HG03521 (cell line): ENCODE measurements around the gene NRTN.
"Not testable (repeated sequence)": the region's sequence is repeated elsewhere in the genome, so short reads cannot be mapped to it uniquely, and the experiment has no call there.

Experiments
- ATAC-seq: cut with Tn5 transposase; IDR thresholded peaks from one replicate; pipeline ENCODE4 v1.9.1; 2021; ENCODE audit warnings: mild to moderate bottlenecking, moderate library complexity; ENCODE audit not compliant: unreplicated experiment

The NRTN gene

GRCh38 chr19:5864725-5865486, 60.0 kb downstream of the NRTN start:
- ATAC-seq: no peak

- ATAC-seq: no peak
Measured at GRCh38 chr19:5865772-5866171, 60.9 kb downstream of the NRTN start.

GRCh38 chr19:5867201-5868136, 62.6 kb downstream of the NRTN start:
- no peak for ATAC-seq

DNA sequence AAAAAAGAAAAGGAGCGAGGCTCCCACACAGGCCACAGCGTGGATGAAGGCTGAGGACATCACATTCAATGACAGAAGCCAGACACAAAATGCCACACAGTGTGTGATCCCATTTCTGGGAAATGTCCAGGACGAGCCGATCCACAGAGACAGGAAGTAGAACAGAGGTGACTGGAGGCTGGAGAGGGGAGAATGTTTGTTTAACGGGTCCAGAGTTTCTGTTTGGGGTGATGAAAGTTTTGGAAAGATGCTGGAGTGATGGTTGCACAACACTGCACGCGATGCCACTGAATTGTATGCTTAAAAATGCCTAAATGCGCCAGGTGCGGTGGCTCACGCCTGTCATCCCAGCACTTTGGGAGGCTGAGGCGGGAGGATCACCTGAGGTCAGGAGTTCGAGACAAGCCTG, 66.1 kb downstream of the NRTN start:
- ATAC-seq: no peak

GRCh38 chr19:5873617-5874199, 68.8 kb downstream of the NRTN start:
- ATAC-seq: no peak

DNA sequence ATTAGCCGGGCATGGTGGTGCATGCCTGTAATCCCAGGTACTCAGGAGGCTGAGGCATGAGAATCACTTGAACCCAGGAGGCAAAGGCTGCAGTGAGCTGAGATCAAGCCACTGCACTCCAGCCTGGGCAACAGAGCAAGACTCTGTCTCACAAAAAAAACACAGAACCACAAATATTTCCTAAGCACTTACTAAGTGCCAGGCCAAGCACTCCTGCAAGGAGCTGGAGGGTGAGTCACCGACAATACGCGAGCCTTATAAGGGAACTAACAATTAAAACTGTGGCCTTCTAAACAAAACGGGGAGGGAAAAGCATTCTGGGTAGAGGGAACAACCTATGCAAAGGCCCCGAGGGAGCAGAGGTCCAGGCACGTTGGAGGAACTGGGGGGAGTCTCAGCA, 69.6 kb downstream of the NRTN start:
- not testable (repeated sequence) for ATAC-seq

- no peak for ATAC-seq
Measured at GRCh38 chr19:5877427-5877826, 72.6 kb downstream of the NRTN start.

DNA sequence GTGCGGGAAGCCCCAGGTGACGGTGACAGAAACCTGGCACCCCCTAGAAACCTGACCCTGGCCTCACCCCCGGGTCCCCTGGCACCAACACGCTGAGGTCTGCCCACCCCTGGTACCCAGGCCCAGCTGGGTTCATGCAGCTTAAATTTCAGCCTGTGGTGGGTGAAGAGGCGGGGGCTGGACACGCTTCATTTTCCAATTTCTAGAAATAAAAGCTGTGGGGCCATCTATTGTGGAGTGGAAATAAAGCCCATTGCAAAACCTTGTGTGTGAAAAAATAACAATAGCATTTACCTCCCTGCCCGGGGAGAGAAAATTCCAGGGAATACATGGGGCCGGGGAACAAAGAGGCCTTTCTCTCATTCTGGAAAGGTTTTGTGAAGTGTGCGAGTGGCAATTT, 73.0 kb downstream of the NRTN start:
- ATAC-seq: no peak
